Measurements from ENCODE around the gene RPL37A. TPM values are rescaled to one million over a fixed set of nuclear protein-coding genes. Genes with fewer than 3 reads are reported as not detected.

The RPL37A gene
- 4,818 and 5,323 TPM in 2 replicates for total RNA-seq (2014; rRNA removed; shearing (Covaris generic))
- 376 and 775 TPM in 2 replicates for polyA plus RNA-seq (2014; cell fraction: nucleus; rRNA removed)

GRCh38 chr2:216498379-216499352 is at the start of gene RPL37A:
Gene RPL37A, plus strand, starts transcription at chr2:216498844. Its CDS starts 31 bp downstream, at chr2:216498875.
- peak; percentile 96 for DNase-seq (ENCODE audit: extremely low read depth, low read depth)

GRCh38 chr2:216450346-216450745 is 48.3 kb upstream of the RPL37A start:
- no peak for DNase-seq (ENCODE audit: extremely low read depth, low read depth)

- DNase-seq (ENCODE audit: extremely low read depth, low read depth): no peak
Observed at GRCh38 chr2:216450784-216451183, 47.9 kb upstream of the RPL37A start.

GRCh38 chr2:216453955-216454614 is 44.6 kb upstream of the RPL37A start:
- DNase-seq (ENCODE audit: extremely low read depth, low read depth): no peak

- DNase-seq (ENCODE audit: extremely low read depth, low read depth): no peak
Observed at GRCh38 chr2:216463148-216463547, 35.5 kb upstream of the RPL37A start.

- no peak for DNase-seq (ENCODE audit: extremely low read depth, low read depth)
Observed at GRCh38 chr2:216464104-216464720, 34.4 kb upstream of the RPL37A start.

GRCh38 chr2:216465579-216466195 is 33.0 kb upstream of the RPL37A start:
- DNase-seq (ENCODE audit: extremely low read depth, low read depth): no peak

- no peak for DNase-seq (ENCODE audit: extremely low read depth, low read depth)
Observed at GRCh38 chr2:216467845-216468244, 30.8 kb upstream of the RPL37A start.

GRCh38 chr2:216469661-216470060 is 29.0 kb upstream of the RPL37A start:
- DNase-seq (ENCODE audit: extremely low read depth, low read depth): no peak

- no peak for DNase-seq (ENCODE audit: extremely low read depth, low read depth)
Observed at GRCh38 chr2:216473187-216473586, 25.5 kb upstream of the RPL37A start.

- no peak for DNase-seq (ENCODE audit: extremely low read depth, low read depth)
Observed at GRCh38 chr2:216474925-216475670, 23.5 kb upstream of the RPL37A start.

- DNase-seq (ENCODE audit: extremely low read depth, low read depth): no peak
Observed at GRCh38 chr2:216475767-216476166, 22.9 kb upstream of the RPL37A start.

GRCh38 chr2:216477283-216478035 is 21.2 kb upstream of the RPL37A start:
- DNase-seq (ENCODE audit: extremely low read depth, low read depth): no peak

- no peak for DNase-seq (ENCODE audit: extremely low read depth, low read depth)
Observed at GRCh38 chr2:216478151-216478550, 20.5 kb upstream of the RPL37A start.

- no peak for DNase-seq (ENCODE audit: extremely low read depth, low read depth)
Observed at GRCh38 chr2:216478791-216479190, 19.9 kb upstream of the RPL37A start.

- no peak for DNase-seq (ENCODE audit: extremely low read depth, low read depth)
Observed at GRCh38 chr2:216480221-216480620, 18.4 kb upstream of the RPL37A start.

- DNase-seq (ENCODE audit: extremely low read depth, low read depth): no peak
Observed at GRCh38 chr2:216482640-216483039, 16.0 kb upstream of the RPL37A start.

GRCh38 chr2:216485237-216485636 is 13.4 kb upstream of the RPL37A start:
- DNase-seq (ENCODE audit: extremely low read depth, low read depth): no peak

- no peak for DNase-seq (ENCODE audit: extremely low read depth, low read depth)
Observed at GRCh38 chr2:216485745-216486144, 12.9 kb upstream of the RPL37A start.
